ENCODE results near the gene IGF2.

The IGF2 gene

DNA sequence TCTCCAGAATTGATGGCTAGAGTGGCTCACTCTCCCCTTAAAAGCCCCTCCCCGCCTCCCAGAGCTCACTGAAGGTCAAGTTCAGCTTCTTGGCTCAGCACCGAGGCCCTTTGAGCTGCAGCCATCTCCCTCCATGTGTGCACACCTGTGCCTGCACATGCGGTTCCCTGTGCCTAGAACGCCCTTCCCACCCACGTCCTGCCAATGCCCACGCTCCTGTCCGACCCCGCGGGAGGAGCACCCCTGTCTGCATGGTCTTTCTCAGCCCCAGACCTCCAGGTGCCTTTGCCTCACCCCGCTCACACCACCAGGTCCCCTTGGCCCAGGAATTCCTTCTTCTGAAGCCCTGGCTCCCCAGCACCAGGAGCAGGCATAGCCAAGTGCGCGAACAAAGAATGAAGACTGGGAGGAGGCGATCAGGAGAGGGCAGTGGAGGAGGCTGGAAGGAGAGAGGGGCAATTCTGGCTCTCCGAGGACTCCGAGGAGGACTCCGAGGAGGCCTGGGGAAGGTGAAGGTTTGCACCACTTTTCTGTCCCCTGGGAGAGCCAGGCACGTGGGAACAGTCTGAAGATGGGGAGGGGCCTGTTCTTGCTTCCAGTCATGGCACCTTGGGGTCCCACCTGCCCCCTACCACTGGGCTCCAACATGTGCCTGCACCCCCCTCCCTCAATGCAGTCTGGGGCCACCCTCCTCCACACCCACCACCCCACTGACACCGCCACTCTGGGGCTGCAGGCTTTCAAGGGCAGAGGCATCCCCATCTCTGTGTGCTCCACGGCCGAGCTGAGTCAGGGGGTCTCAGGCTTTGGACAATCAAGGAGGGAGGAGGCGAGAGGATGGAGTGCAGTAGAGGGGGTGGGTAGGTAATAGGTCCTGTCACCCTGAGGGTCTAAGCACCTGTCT, 17.7 kb downstream of the IGF2 start:
- TF ChIP-seq, protein P1, sequence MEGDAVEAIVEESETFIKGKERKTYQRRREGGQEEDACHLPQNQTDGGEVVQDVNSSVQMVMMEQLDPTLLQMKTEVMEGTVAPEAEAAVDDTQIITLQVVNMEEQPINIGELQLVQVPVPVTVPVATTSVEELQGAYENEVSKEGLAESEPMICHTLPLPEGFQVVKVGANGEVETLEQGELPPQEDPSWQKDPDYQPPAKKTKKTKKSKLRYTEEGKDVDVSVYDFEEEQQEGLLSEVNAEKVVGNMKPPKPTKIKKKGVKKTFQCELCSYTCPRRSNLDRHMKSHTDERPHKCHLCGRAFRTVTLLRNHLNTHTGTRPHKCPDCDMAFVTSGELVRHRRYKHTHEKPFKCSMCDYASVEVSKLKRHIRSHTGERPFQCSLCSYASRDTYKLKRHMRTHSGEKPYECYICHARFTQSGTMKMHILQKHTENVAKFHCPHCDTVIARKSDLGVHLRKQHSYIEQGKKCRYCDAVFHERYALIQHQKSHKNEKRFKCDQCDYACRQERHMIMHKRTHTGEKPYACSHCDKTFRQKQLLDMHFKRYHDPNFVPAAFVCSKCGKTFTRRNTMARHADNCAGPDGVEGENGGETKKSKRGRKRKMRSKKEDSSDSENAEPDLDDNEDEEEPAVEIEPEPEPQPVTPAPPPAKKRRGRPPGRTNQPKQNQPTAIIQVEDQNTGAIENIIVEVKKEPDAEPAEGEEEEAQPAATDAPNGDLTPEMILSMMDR (IDR thresholded peaks at IDR 0.05; ENCODE audit: low read depth, low read length, missing control alignments): no peak
- DNase-seq (ENCODE audit: low read depth): no peak
- H3K4me3 ChIP-seq (ENCODE audit: low read depth, low read length): no peak overlapping the region

DNA sequence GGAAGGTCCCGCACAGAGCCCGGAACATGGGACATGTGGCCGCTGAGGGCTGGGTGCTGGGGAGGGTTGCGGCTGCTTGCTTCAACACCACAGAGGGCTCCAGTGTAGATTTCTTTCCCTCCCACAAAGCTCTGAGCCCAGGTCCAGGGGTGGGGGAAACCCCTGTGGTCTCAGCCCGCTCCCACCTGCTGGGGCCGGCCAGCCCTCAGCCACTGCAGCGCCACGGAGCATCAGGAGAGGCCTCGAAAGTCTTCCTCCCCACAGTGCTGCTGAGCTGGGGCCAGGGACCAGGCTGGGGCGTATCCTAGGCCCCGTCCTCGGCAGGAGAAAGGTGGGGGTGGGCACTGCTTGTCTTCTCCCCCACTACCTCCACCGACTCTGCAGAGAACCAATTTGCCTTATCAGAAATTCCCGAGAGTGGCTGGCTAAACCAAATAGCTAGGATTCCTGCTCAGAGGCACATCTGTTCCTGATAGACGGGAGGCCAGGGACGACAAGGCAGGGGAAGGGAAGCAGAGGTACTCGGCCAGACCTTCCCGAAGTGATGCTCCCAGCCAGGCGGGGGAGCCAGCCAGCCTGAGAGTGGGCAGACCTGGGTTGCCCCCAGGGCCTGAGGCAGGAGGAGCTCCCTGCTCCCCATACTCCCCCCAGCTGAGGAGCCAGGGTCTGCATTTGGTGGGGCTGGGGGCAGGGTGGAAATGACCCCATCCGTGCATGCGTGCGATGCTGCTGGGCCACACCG, 18.7 kb downstream of the IGF2 start:
- H3K4me3 ChIP-seq (ENCODE audit: low read depth, low read length): no peak overlapping the region
- TF ChIP-seq, protein P1 (IDR thresholded peaks at IDR 0.05; ENCODE audit: low read depth, low read length, missing control alignments): no peak
- no peak for DNase-seq (ENCODE audit: low read depth)

DNA sequence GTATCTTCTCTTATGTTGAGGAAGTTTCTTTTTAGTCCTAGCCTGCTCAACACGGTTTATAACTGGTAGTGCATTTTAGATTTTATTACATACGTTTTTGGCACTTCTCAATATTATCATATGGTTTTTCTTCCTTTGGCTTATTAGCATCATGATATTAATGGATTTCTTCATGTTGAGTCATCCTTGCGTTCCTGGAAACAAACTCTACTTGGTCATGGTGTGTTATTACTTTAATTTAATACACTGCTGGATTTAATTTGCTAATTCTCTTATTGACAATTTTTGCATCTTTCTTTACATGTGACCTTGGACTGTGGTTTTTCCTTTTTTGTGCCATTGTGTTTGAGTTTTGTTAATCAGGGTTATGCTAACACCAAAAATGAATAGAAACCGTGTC, 20.5 kb downstream of the IGF2 start:
- no peak for DNase-seq (ENCODE audit: low read depth)
- no peak overlapping the region for H3K4me3 ChIP-seq (ENCODE audit: low read depth, low read length)
- TF ChIP-seq, protein P1 (IDR thresholded peaks at IDR 0.05; ENCODE audit: low read depth, low read length, missing control alignments): no peak

DNA sequence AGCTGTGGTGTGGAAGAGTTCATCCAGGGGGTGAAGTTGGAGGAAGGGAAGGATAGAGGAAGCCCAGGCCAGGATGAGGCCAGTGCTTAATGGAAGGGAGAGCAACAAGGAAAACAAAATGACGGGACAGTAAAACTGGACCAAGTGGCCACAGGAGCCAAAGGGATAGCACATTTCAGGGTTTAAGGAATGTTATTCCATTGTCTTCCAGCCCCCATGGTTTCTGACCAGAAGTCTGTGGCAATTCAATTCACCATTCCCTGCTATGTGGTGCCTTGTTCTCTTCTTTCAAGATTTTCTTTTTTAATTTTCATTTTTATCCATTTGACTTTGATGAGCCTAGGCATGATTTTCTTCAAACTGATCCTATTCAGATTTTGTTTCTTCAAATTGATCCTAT, 22.5 kb downstream of the IGF2 start:
- TF ChIP-seq, protein P1 (IDR thresholded peaks at IDR 0.05; ENCODE audit: low read depth, low read length, missing control alignments): no peak
- H3K4me3 ChIP-seq (ENCODE audit: low read depth, low read length): no peak overlapping the region
- no peak for DNase-seq (ENCODE audit: low read depth)

DNA sequence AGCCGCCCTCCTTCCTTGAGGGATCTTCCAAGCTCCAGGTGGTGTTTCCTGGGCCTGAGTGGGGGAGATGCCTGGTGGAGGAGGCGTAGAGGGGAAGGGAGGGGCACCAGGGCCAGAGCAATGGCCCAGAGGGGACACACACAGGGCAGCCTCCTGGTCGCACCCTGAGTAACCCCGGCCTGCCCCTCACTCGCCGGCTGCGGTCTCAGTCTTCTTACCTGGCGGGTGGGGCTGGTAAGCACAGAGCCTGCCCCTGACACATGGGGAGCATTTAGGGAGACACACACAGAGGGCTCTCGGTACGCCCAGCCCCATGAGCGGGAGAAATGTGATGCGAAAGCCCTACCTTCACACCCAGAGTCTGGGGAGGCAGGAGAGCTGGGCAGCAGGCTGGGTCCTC, 23.9 kb downstream of the IGF2 start:
- no peak overlapping the region for H3K4me3 ChIP-seq (ENCODE audit: low read depth, low read length)
- TF ChIP-seq, protein P1 (IDR thresholded peaks at IDR 0.05; ENCODE audit: low read depth, low read length, missing control alignments): no peak
- no peak for DNase-seq (ENCODE audit: low read depth)

DNA sequence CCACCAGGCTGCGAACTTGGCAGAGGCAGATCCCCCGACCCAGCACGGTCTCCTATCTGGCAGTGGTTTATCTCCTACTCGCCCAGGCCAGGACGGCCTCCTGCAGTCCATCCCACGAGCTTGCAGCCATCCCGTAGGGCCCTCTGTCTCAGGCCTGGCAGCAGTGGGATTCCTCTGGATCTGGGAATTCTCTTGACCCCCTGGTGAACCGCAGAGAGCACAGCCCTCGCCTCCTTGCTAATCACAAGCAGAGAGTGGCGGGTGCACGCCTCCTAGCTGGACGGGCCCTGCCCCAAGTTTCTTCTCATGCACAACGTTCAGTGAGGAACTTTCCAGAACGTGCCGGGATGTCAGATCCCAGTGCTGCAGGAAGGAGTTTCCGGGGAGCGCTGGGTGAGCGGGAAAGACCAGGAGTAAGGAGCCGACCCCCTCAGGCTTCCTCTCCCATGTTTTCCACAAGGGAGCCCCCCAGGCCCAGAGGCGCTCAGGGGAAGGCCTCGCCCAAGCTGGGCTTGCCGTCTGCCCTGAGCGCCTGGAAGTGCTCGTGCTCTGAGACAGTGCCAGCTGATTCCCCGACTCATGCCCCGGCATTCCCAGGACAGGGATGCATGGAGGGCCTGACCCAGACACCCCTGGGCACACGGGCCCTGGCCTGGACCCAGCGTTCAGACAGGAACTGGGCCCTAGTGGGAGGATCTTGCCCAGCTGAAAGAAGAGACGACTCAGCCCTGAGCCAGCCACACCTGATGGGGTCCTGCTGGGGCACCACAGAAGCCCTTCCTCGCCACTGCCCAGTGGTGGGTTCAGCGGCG, 24.6 kb downstream of the IGF2 start:
- no peak for DNase-seq (ENCODE audit: low read depth)
- TF ChIP-seq, protein P1 (IDR thresholded peaks at IDR 0.05; ENCODE audit: low read depth, low read length, missing control alignments): no peak
- no peak overlapping the region for H3K4me3 ChIP-seq (ENCODE audit: low read depth, low read length)
